SK-N-MC (cell line): Measurements from ENCODE around the gene SFSWAP.

ENCODE experiments used
- DNase-seq: peaks from one replicate; pipeline ENCODE4 v3.0.0-alpha.2; 2011; ENCODE audit warnings: low read depth, low spot score
- H3K27ac ChIP-seq: fragments of 200-600 bp; sonication (generic); 2 replicates; pipeline ENCODE4 v1.5.1; 2016; ENCODE audit warnings: mixed run types
- H3K36me3 ChIP-seq: fragments of 200-600 bp; sonication (generic); 2 replicates; pipeline ENCODE4 v1.6.1; 2017; ENCODE audit warnings: antibody characterized with exemption, low read length, mixed read lengths; ENCODE audit not compliant: insufficient read depth
- H3K4me3 ChIP-seq: fragments of 200-600 bp; sonication (generic); 2 replicates; pipeline ENCODE4 v1.5.1; 2016
- H3K9ac ChIP-seq: fragments of 200-600 bp; sonication (generic); 2 replicates; pipeline ENCODE4 v1.8.0; 2017; ENCODE audit warnings: mixed run types, mixed read lengths; ENCODE audit not compliant: insufficient read length
- H3K9me3 ChIP-seq: fragments of 200-600 bp; sonication (generic); 2 replicates; pipeline ENCODE4 v1.6.1; 2017; ENCODE audit warnings: low read depth, mild to moderate bottlenecking, antibody characterized with exemption, low read length, moderate library complexity, mixed read lengths
- EZH2 ChIP-seq: fragments of 200-600 bp; sonication (generic); IDR thresholded peaks from one replicate; pipeline ENCODE4 v1.6.1; 2017; ENCODE audit warnings: antibody characterized with exemption
- FOXP2 ChIP-seq: optimal IDR thresholded peaks from 2 replicates; pipeline ENCODE3; 2011; ENCODE audit warnings: mild to moderate bottlenecking, moderate library complexity; ENCODE audit not compliant: insufficient read depth; ENCODE audit errors: extremely low read length, control extremely low read depth
- POLR2AphosphoS5 ChIP-seq: IDR thresholded peaks from 2 replicates; pipeline ENCODE4 v1.6.1; 2012; ENCODE audit warnings: mild to moderate bottlenecking, low read depth, low read length, borderline replicate concordance

The SFSWAP gene

DNA sequence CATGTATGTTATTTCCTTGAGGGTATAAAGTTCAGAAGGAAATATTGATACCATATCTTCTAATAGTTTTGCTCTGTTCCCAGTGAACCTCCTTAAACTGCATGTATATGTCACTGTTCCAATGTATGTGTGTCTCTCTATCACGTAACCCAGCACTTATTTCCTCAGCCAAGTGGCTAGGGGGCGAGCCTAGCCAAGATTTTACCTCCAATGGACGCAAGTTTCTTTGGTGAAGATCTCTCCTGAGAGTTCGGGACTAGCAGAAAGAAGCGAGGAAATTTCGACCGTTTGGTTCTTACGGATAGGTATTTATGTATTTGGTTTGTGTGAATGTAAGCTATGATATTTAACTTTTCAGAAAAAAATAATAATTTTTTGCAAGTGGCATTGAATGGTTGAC is 2.5 kb downstream of the SFSWAP start:
- Histone ChIP-seq H3K4me3 (no peak overlapping the region), H3K36me3 (peaks cover 49% of the 10 kb centered on the region), H3K9ac (no peak overlapping the region), H3K27ac (no peak overlapping the region), H3K9me3 (no peaks in the 10 kb centered on the region)
- DNase-seq = no peak
- no peak for TF ChIP-seq POLR2AphosphoS5
- no peak for TF ChIP-seq FOXP2
- TF ChIP-seq EZH2 = no peak

DNA sequence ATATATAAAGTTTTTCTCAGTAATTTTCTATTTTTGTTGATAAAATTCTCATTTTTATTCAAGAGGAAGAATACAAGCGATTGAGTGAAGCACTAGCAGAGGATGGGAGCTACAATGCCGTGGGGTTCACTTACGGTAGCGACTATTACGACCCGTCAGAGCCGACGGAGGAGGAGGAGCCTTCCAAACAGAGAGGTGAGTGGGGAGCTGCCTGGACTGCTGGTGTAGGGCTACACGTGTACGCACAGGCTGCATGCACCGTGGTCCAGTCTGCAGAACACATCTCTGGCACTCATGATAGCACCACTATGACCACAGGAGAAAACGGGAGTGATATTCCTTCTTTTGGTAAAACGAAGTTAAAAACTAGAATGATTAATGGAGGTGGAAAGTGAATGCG is 3.9 kb downstream of the SFSWAP start:
- no peak overlapping the region for H3K9ac ChIP-seq
- no peak overlapping the region for H3K27ac ChIP-seq
- H3K36me3 ChIP-seq = peaks cover 63% of the 10 kb centered on the region
- H3K4me3 ChIP-seq = no peak overlapping the region
- DNase-seq = no peak
- TF ChIP-seq FOXP2 = no peak
- no peak for TF ChIP-seq EZH2
- TF ChIP-seq POLR2AphosphoS5 = no peak
- no peaks in the 10 kb centered on the region for H3K9me3 ChIP-seq

DNA sequence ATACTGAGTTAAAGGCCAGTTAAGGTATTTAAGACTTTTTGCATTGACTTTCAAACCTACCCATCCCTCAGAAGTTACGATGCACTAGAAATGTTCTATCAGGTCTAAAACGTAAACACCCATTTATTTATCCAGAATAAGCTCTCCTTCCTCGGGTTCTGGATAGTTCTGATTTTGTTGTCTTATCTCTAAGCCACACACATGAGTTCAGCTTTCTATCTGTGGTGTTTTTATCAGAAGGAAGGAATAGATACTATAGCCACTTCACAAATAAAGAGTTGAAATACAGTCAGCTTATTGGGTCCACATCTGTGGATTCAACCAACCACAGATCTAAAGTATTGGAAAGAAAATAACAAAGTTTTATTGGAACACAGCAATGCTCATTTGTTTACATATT is 5.4 kb downstream of the SFSWAP start:
- H3K27ac ChIP-seq = no peak overlapping the region
- H3K9me3 ChIP-seq = no peaks in the 10 kb centered on the region
- H3K9ac ChIP-seq = no peak overlapping the region
- peaks cover 77% of the 10 kb centered on the region for H3K36me3 ChIP-seq
- TF ChIP-seq EZH2 = no peak
- no peak for TF ChIP-seq POLR2AphosphoS5
- no peak for TF ChIP-seq FOXP2
- no peak overlapping the region for H3K4me3 ChIP-seq
- DNase-seq = no peak

DNA sequence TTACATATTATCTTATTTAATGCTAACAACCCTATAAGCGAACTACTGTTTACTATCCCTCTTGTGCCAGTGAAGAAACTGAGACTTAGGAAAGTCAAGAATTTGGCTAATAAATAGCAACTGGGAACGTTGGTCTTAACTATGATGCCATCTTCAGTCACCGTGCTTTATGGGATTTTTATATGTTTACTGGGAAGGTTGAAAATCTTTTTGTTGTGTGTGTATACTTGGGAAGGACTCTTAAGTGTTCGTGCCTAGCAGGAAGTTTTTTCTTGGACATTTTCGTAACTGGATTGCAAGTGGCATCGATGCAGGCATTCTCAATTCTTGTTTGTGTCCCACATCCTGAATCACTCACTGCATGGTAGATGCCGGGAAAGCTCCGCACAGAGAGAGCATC is 9.4 kb downstream of the SFSWAP start:
- Histone ChIP-seq H3K9me3 (no peaks in the 10 kb centered on the region), H3K4me3 (no peak overlapping the region), H3K9ac (no peak overlapping the region), H3K36me3 (peaks cover 85% of the 10 kb centered on the region), H3K27ac (no peak overlapping the region)
- TF ChIP-seq EZH2 (no peak), POLR2AphosphoS5 (no peak), FOXP2 (no peak)
- DNase-seq = no peak

DNA sequence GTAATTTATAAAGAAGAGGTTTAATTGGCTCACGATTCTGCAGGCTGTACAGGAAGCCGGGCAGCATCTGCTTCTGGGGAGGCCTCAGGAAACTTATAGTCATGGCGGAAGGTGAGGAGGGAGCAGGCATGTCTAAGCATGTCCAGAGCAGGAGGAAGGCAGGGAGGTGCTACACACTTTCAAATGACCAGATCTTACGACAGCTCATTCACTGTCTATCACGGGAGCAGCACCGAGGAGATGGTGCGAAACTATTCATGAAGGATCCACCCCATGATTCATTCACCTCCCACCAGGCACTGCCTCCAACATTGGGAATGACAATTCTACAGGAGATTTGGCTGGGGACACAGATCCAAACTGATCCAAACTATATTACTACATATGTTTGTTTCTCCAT is 10.0 kb downstream of the SFSWAP start:
- TF ChIP-seq EZH2 (no peak), FOXP2 (no peak), POLR2AphosphoS5 (no peak)
- H3K4me3 ChIP-seq = no peak overlapping the region
- H3K36me3 ChIP-seq = peaks cover 82% of the 10 kb centered on the region
- no peaks in the 10 kb centered on the region for H3K9me3 ChIP-seq
- H3K27ac ChIP-seq = no peak overlapping the region
- DNase-seq = no peak
- no peak overlapping the region for H3K9ac ChIP-seq

DNA sequence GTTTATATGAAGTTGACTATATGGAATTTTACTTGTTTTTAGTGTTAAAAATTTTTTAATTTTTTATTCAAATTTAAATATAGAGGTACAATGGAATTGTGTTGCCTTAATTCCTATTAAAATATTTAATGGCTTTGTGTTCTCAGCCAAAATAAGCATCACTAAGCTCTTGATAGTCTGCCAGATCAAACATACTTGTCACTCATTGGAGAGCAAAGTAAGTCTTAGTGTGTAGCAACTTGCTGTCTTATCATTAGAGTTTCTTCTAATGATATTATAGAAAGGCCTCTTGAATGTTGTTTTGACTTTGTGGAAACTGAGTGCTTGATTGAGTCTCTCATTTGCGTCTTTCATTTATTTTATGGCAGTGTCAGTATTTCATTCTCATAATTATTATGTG is 10.7 kb downstream of the SFSWAP start:
- H3K36me3 ChIP-seq = peaks cover 82% of the 10 kb centered on the region
- no peaks in the 10 kb centered on the region for H3K9me3 ChIP-seq
- DNase-seq = no peak
- no peak overlapping the region for H3K27ac ChIP-seq
- TF ChIP-seq FOXP2 = no peak
- TF ChIP-seq POLR2AphosphoS5 = no peak
- no peak for TF ChIP-seq EZH2
- H3K4me3 ChIP-seq = no peak overlapping the region
- H3K9ac ChIP-seq = no peak overlapping the region

DNA sequence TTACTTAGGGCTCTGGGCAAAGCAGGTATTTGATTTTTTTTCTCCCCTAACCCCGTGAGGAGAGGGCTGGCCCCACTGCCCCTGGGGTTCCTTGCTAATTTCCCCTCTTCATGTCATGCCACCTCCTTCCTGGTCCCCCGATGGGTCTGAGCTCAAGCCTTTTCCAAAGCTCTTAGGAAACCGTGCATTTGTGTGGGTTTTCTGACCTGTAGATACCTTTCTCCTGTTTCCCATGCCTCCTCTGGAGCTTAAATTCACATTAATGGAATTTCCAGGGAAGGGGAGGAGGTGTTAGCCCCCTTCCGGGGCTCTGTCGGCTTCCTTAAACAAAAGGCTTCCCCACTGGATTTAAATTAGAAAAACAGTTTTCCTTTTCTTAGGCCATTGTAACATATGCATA is 12.6 kb downstream of the SFSWAP start:
- no peak overlapping the region for H3K4me3 ChIP-seq
- no peak overlapping the region for H3K9ac ChIP-seq
- no peak overlapping the region for H3K27ac ChIP-seq
- no peak for TF ChIP-seq FOXP2
- TF ChIP-seq POLR2AphosphoS5 = no peak
- TF ChIP-seq EZH2 = no peak
- no peaks in the 10 kb centered on the region for H3K9me3 ChIP-seq
- no peak for DNase-seq
- peaks cover 82% of the 10 kb centered on the region for H3K36me3 ChIP-seq

DNA sequence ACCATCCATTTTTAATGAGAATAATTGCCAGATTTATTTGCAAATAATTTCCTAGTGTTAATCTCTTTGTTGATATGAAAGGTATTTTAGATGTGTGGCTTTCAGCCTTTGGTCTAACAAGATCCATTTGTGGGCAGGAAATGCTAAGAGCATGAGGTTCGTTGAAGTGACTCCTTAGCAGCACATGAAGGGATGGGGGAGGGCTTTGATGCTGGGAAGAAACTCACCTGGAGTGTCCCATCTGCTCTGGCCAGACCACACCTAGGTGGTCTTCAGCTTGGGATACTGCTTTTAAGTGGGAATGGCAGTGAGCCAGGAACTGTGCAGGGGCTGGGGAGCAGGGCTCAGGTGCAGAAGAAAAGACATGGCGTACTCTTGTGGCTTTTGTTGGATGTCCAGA is 13.6 kb downstream of the SFSWAP start:
- Histone ChIP-seq H3K36me3 (peaks cover 82% of the 10 kb centered on the region), H3K9me3 (no peaks in the 10 kb centered on the region), H3K27ac (no peak overlapping the region), H3K9ac (no peak overlapping the region), H3K4me3 (no peak overlapping the region)
- DNase-seq = no peak
- no peak for TF ChIP-seq EZH2
- TF ChIP-seq POLR2AphosphoS5 = no peak
- no peak for TF ChIP-seq FOXP2

DNA sequence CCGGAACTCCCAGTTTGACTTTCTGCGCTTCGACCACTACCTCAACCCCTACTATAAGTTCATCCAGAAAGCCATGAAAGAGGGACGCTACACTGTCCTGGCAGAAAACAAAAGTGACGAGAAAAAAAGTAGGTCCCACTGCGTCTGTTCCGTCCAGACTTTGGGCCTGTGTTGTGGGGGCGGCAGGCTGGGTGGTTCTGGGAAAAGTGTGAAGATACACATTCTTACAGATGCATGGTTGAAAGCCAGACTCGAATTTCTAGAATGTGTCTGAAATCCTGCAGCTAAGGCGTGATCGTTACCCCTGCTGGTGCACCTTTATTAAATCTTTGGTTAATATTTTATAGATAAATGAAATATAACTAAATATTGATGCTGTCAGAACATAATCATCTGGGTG is 14.6 kb downstream of the SFSWAP start:
- no peak for DNase-seq
- H3K4me3 ChIP-seq = no peak overlapping the region
- TF ChIP-seq EZH2 = no peak
- no peak overlapping the region for H3K9ac ChIP-seq
- H3K9me3 ChIP-seq = no peaks in the 10 kb centered on the region
- no peak overlapping the region for H3K27ac ChIP-seq
- H3K36me3 ChIP-seq = peaks cover 82% of the 10 kb centered on the region
